CD8-positive, alpha-beta memory T cell (primary cell): ENCODE measurements around the gene TBC1D22A. TPM values are rescaled to one million over a fixed set of nuclear protein-coding genes. Genes with fewer than 3 reads are reported as not detected.
A peak's percentile ranks its signal among the peaks of the same experiment; 100 is the strongest.

Experiments used
- CTCF ChIA-PET: fragments of 350-600 bp; sonication (Branson Sonifier 250); formaldehyde crosslinking; loops from one replicate; lab custom pipeline; 2021; ENCODE audit warnings: antibody characterized with exemption; lab: Charles Lee
- POLR2A ChIA-PET: fragments of 350-600 bp; sonication (Branson Sonifier 250); formaldehyde crosslinking; loops from one replicate; lab custom pipeline; 2021; ENCODE audit warnings: antibody characterized with exemption; lab: Charles Lee
- DNase-seq, 5 donors: peaks; one replicate each; pipeline versions ENCODE4 v3.0.0 to v3.0.0-alpha.2; 2020 to 2022; ENCODE audit warnings: mixed read lengths in 1 of 5
- H3K27ac ChIP-seq: one replicate; pipeline ENCODE4 v1.7.0; 2013; ENCODE audit warnings: low read depth, mild to moderate bottlenecking, low read length, moderate library complexity
- H3K27me3 ChIP-seq: 2 replicates; pipeline ENCODE4 v1.7.0; 2013; ENCODE audit warnings: low read length, mild to moderate bottlenecking; ENCODE audit not compliant: insufficient read depth, poor library complexity, severe bottlenecking
- H3K36me3 ChIP-seq: 2 replicates; pipeline ENCODE4 v1.7.0; 2013; ENCODE audit warnings: mild to moderate bottlenecking, low read length, moderate library complexity; ENCODE audit not compliant: insufficient read depth
- H3K4me1 ChIP-seq: 2 replicates; pipeline ENCODE4 v1.7.0; 2013; ENCODE audit warnings: mild to moderate bottlenecking, low read length, moderate library complexity; ENCODE audit not compliant: insufficient read depth
- H3K4me3 ChIP-seq: 2 replicates; pipeline ENCODE4 v1.7.0; 2013; ENCODE audit warnings: mild to moderate bottlenecking, low read length
- H3K9me3 ChIP-seq: 2 replicates; pipeline ENCODE4 v1.7.0; 2013; ENCODE audit warnings: mild to moderate bottlenecking, low read length
- H3K27ac Mint-ChIP-seq, 8 donors: one replicate each; pipeline ENCODE4 v1.8.0; 2020 to 2021; ENCODE audit warnings: mixed read lengths in 8 of 8, mild to moderate bottlenecking in 6 of 8, inconsistent platforms in 3 of 8, moderate library complexity in 3 of 8
- H3K27me3 Mint-ChIP-seq, 2 donors: one replicate each; pipeline ENCODE4 v1.8.0; 2020 to 2021; ENCODE audit warnings: mixed read lengths in 2 of 2, mild to moderate bottlenecking in 1 of 2, moderate library complexity in 1 of 2
- H3K36me3 Mint-ChIP-seq, 3 donors: one replicate each; pipeline ENCODE4 v1.8.0; 2020 to 2021; ENCODE audit warnings: mixed read lengths in 3 of 3, inconsistent platforms in 1 of 3, mild to moderate bottlenecking in 1 of 3
- H3K4me1 Mint-ChIP-seq, 3 donors: one replicate each; pipeline ENCODE4 v1.8.0; 2020 to 2021; ENCODE audit warnings: mixed read lengths in 3 of 3, inconsistent platforms in 1 of 3, mild to moderate bottlenecking in 1 of 3
- H3K4me3 Mint-ChIP-seq, 7 donors: one replicate each; pipeline ENCODE4 v1.8.0; 2020 to 2021; ENCODE audit warnings: mixed read lengths in 7 of 7, mild to moderate bottlenecking in 6 of 7, moderate library complexity in 4 of 7, inconsistent platforms in 2 of 7
- H3K9me3 Mint-ChIP-seq, 5 donors: one replicate each; pipeline ENCODE4 v1.8.0; 2020 to 2022; ENCODE audit warnings: mixed read lengths in 5 of 5, mild to moderate bottlenecking in 3 of 5, moderate library complexity in 2 of 5, inconsistent platforms in 1 of 5
- polyA plus RNA-seq: library from polyadenylated mRNA; unstranded; fragments of 300-500 nt; fragmentation: Illumina TruSeq; gene quantifications from one replicate; pipeline ENCODE4 v1.2.3, GENCODE V29; 2021
- total RNA-seq, 2 experiments: library from RNA; stranded (reverse); gene quantifications; one replicate each; pipeline ENCODE4 v1.2.3, GENCODE V29; 2021

The TBC1D22A gene
- total and polyA plus RNA-seq, 3 experiments from 2014 or later, result 26.6 to 34.8 (median 34.0) TPM

GRCh38 chr22:47086596-47087248 lies 324.3 kb downstream of the TBC1D22A start:
- Mint-ChIP-seq H3K4me3 (no peak overlapping the region), H3K27me3 (peaks cover 0 to 3% of the 10 kb centered on the region in 2 donors), H3K9me3 (no peaks in the 10 kb centered on the region), H3K4me1 (peaks cover 37 to 51% (median 48%) of the 10 kb centered on the region in 3 donors), H3K27ac (no peak overlapping the region), H3K36me3 (peaks cover 2 to 10% (median 4%) of the 10 kb centered on the region in 3 donors)
- no peaks in the 10 kb centered on the region for H3K9me3 ChIP-seq
- ChIA-PET POLR2A (no interaction called here), CTCF (no interaction called here)
- peaks cover 5% of the 10 kb centered on the region for H3K4me1 ChIP-seq
- no peak overlapping the region for H3K27ac ChIP-seq
- no peaks in the 10 kb centered on the region for H3K27me3 ChIP-seq
- no peaks in the 10 kb centered on the region for H3K36me3 ChIP-seq
- DNase-seq, result no peak
- no peak overlapping the region for H3K4me3 ChIP-seq

- Histone ChIP-seq H3K4me3 (no peak overlapping the region), H3K27me3 (no peaks in the 10 kb centered on the region), H3K4me1 (peaks cover 5% of the 10 kb centered on the region), H3K27ac (no peak overlapping the region), H3K9me3 (no peaks in the 10 kb centered on the region), H3K36me3 (no peaks in the 10 kb centered on the region)
- H3K4me1 Mint-ChIP-seq, result peaks cover 42 to 63% (median 59%) of the 10 kb centered on the region in 3 donors
- ChIA-PET CTCF (no interaction called here), POLR2A (no interaction called here)
- no peak for DNase-seq
- peak overlapping the region in 2 of 7 donors; percentile 8 to 17 for H3K4me3 Mint-ChIP-seq
- peaks cover 3 to 13% (median 9%) of the 10 kb centered on the region in 3 donors for H3K36me3 Mint-ChIP-seq
- H3K9me3 Mint-ChIP-seq, result peaks cover 0 to 5% (median 0%) of the 10 kb centered on the region in 5 donors
- H3K27me3 Mint-ChIP-seq, result peaks cover 0 to 3% of the 10 kb centered on the region in 2 donors
- peak overlapping the region in 1 of 8 donors; percentile 8 for H3K27ac Mint-ChIP-seq
Observed at GRCh38 chr22:47088480-47089158, 326.2 kb downstream of the TBC1D22A start.

- peaks cover 5 to 17% (median 10%) of the 10 kb centered on the region in 3 donors for H3K36me3 Mint-ChIP-seq
- peak overlapping the region in 6 of 7 donors; percentile 1 to 51 (median 18) for H3K4me3 Mint-ChIP-seq
- Histone ChIP-seq H3K9me3 (no peaks in the 10 kb centered on the region), H3K27me3 (no peaks in the 10 kb centered on the region), H3K27ac (no peak overlapping the region), H3K4me3 (no peak overlapping the region), H3K36me3 (no peaks in the 10 kb centered on the region), H3K4me1 (peaks cover 5% of the 10 kb centered on the region)
- POLR2A ChIA-PET, result no interaction called here
- peaks cover 0 to 3% of the 10 kb centered on the region in 2 donors for H3K27me3 Mint-ChIP-seq
- CTCF ChIA-PET, result no interaction called here
- H3K27ac Mint-ChIP-seq, result peak overlapping the region in 3 of 8 donors; percentile 14 to 25 (median 19)
- H3K4me1 Mint-ChIP-seq, result peaks cover 46 to 70% (median 67%) of the 10 kb centered on the region in 3 donors
- DNase-seq, result no peak
- H3K9me3 Mint-ChIP-seq, result peaks cover 0 to 9% (median 0%) of the 10 kb centered on the region in 5 donors
Observed at GRCh38 chr22:47089374-47089773, 326.9 kb downstream of the TBC1D22A start.

- Histone ChIP-seq H3K4me1 (peaks cover 5% of the 10 kb centered on the region), H3K27me3 (no peaks in the 10 kb centered on the region), H3K4me3 (no peak overlapping the region), H3K27ac (no peak overlapping the region), H3K9me3 (no peaks in the 10 kb centered on the region), H3K36me3 (no peaks in the 10 kb centered on the region)
- ChIA-PET CTCF (no interaction called here), POLR2A (no interaction called here)
- Mint-ChIP-seq H3K27ac (peak overlapping the region in 3 of 8 donors; percentile 19 to 90 (median 86)), H3K4me3 (peak overlapping the region in 6 of 7 donors; percentile 51 to 82 (median 75)), H3K4me1 (peaks cover 51 to 76% (median 72%) of the 10 kb centered on the region in 3 donors), H3K27me3 (peaks cover 0 to 3% of the 10 kb centered on the region in 2 donors), H3K36me3 (peaks cover 5 to 17% (median 10%) of the 10 kb centered on the region in 3 donors), H3K9me3 (peaks cover 0 to 9% (median 0%) of the 10 kb centered on the region in 5 donors)
- DNase-seq, result no peak
Observed at GRCh38 chr22:47089796-47090460, 327.5 kb downstream of the TBC1D22A start.

- POLR2A ChIA-PET, result no interaction called here
- H3K27ac ChIP-seq, result no peak overlapping the region
- H3K27ac Mint-ChIP-seq, result peak overlapping the region; percentile 26 to 93 (median 76)
Observed at GRCh38 chr22:47090591-47091245, 328.3 kb downstream of the TBC1D22A start.

GRCh38 chr22:47091246-47091651 lies 328.8 kb downstream of the TBC1D22A start:
- Histone ChIP-seq H3K4me3 (peak overlapping the region; percentile 8), H3K36me3 (no peaks in the 10 kb centered on the region), H3K4me1 (peaks cover 5% of the 10 kb centered on the region), H3K27ac (no peak overlapping the region), H3K9me3 (no peaks in the 10 kb centered on the region), H3K27me3 (no peaks in the 10 kb centered on the region)
- ChIA-PET POLR2A (no interaction called here), CTCF (no interaction called here)
- peaks cover 0 to 3% of the 10 kb centered on the region in 2 donors for H3K27me3 Mint-ChIP-seq
- DNase-seq, result peak in 3 of 5 donors; percentile 1 to 66 (median 40)
- H3K4me1 Mint-ChIP-seq, result peaks cover 50 to 75% (median 70%) of the 10 kb centered on the region in 3 donors
- peak overlapping the region; percentile 26 to 93 (median 76) for H3K27ac Mint-ChIP-seq
- peaks cover 5 to 17% (median 13%) of the 10 kb centered on the region in 3 donors for H3K36me3 Mint-ChIP-seq
- peak overlapping the region; percentile 45 to 82 (median 75) for H3K4me3 Mint-ChIP-seq
- peaks cover 0 to 9% (median 0%) of the 10 kb centered on the region in 5 donors for H3K9me3 Mint-ChIP-seq

More at GRCh38 chr22:47090591-47091245, 328.3 kb downstream of the TBC1D22A start:
- Mint-ChIP-seq H3K4me1 (peaks cover 50 to 77% (median 72%) of the 10 kb centered on the region in 3 donors), H3K4me3 (peak overlapping the region; percentile 45 to 82 (median 75)), H3K36me3 (peaks cover 5 to 17% (median 10%) of the 10 kb centered on the region in 3 donors), H3K27me3 (peaks cover 0 to 3% of the 10 kb centered on the region in 2 donors), H3K9me3 (peaks cover 0 to 9% (median 0%) of the 10 kb centered on the region in 5 donors)
- Histone ChIP-seq H3K27me3 (no peaks in the 10 kb centered on the region), H3K9me3 (no peaks in the 10 kb centered on the region), H3K36me3 (no peaks in the 10 kb centered on the region), H3K4me3 (peak overlapping the region; percentile 8), H3K4me1 (peaks cover 5% of the 10 kb centered on the region)
- peak in 2 of 5 donors; percentile 6 to 45 for DNase-seq
- CTCF ChIA-PET, result no interaction called here

GRCh38 chr22:47091921-47092700 lies 329.7 kb downstream of the TBC1D22A start:
- peak overlapping the region in 3 of 8 donors; percentile 2 to 60 (median 9) for H3K27ac Mint-ChIP-seq
- H3K9me3 Mint-ChIP-seq, result peaks cover 0 to 9% (median 0%) of the 10 kb centered on the region in 5 donors
- Histone ChIP-seq H3K4me1 (peaks cover 5% of the 10 kb centered on the region), H3K36me3 (no peaks in the 10 kb centered on the region), H3K4me3 (no peak overlapping the region), H3K27me3 (no peaks in the 10 kb centered on the region), H3K27ac (no peak overlapping the region), H3K9me3 (no peaks in the 10 kb centered on the region)
- peaks cover 7 to 17% (median 16%) of the 10 kb centered on the region in 3 donors for H3K36me3 Mint-ChIP-seq
- ChIA-PET POLR2A (no interaction called here), CTCF (no interaction called here)
- H3K4me1 Mint-ChIP-seq, result peaks cover 48 to 72% (median 63%) of the 10 kb centered on the region in 3 donors
- DNase-seq, result no peak
- peak overlapping the region in 1 of 7 donors; percentile 41 for H3K4me3 Mint-ChIP-seq
- H3K27me3 Mint-ChIP-seq, result peaks cover 0 to 3% of the 10 kb centered on the region in 2 donors
